Stimulated activated CD4-positive, alpha-beta T cell treated with anti-CD3 and anti-CD28 coated beads, Interleukin-15, amount 100 ng/mL, for 1 hour (primary cell): ENCODE results near the gene PHF14.

ENCODE experiments used
- DNase-seq, 2 donors: peaks; one replicate each; pipeline ENCODE4 v3.0.0-alpha.2; 2020; ENCODE audit warnings: low read depth in 1 of 2, low spot score in 1 of 2

Gene PHF14

DNA sequence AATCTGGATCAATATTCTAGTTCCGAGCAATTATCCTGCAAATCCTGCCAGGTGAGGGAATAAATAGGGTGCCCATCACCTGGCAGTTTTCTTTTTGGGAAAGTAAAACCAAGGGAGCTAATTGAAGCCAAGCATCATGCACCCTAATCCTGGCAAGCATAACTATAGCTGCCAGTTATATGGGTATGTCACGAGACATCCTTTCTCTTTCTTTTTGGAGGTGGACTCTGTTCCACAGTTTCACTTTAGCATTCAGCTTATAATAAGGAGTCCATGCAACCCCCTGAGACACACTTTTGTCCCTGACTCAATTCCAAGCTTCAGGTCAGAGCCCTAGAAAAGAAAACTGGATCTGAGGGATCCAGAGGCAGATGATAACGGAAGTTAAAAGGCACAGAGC lies 222.5 kb downstream of the PHF14 start:
- DNase-seq, result no peak

DNA sequence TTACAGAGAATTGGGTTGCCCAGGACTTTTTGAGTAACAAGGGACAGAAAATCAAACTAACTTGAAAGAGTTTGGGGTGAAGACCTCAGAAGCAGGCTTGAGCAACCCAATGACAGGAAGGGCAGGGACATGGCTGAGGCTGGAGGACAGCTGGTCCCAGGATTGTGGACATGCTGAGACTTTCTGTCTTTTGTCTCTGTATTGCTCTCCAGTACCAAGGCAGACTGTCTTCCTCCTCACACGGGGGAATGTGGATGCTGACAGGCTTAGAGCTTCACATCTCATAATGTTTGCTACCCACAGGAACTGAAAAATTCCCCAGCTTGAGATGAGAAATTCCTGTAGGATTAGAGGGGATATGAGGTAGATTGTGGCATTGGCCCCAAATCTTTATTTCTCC lies 229.6 kb downstream of the PHF14 start:
- DNase-seq, result no peak

DNA sequence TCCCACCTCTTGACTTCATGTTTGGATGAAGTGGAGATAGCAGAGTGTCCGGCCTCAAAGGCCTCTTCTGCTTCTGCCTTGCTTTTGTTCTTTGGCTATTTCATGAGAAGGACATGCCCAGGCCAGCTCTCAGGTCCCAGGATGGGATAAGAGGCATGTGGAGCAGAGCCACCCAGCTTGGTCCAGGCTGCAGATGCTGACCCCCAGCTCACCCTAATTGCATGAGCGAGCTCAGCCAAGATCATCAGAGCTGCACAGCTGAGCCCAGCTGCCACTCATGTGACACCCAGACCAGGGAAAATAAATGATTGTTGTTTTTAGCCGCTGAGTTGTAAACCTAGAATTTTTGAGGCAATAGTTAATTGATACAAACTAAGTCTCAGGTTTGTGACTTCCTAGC lies 230.0 kb downstream of the PHF14 start:
- DNase-seq, result no peak

DNA sequence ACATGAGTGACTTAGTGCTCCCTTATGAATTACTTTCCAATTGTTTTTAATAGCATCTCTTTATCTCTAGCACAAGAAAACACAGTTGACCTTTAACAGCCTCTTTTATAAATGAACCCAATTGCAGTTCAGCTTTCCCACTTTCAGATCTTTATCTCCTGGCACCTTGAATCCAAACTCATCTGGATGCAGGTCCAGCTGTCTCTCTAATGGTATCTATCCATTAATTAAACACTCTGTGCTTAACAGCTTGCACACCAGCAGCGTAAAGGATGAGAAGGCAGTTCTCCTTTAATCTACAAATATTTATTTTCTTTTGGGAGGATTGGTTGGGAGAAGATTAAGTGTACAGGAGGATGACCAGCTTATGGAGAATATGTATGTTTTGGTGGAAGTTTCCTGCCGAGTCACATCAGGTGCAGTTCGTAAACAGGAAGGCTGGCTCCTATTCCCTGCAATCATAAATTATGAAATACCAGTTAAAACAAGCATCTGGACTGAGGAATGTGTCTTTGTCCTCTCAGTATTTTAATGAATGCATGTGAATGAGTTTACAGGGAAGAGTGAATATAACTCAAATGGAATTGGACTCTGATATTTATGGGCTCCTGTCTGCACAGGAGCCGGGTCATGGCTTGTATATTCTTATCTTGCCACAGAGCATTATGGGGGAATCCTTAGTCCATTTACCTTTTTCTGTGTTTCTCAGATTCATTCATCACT lies 232.7 kb downstream of the PHF14 start:
- no peak for DNase-seq

DNA sequence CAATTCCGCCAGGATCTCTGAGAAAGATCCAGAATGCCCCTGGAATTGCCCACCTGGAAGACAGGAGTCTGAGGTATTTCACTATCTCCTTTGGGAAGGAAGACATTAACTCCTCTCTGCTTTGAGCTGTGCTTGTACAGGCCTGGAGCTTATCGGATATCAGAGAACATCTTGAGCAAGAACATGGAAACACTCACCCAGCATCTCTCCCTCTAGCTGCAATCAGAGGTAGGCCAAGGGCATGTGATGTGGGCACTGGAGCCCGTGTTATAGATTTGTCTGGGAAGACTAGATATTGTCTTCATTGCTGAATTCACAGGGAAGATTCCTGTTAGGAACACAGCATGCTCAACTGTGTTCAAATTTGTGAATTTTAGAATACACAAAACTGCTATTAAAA lies 233.9 kb downstream of the PHF14 start:
- DNase-seq, result no peak

DNA sequence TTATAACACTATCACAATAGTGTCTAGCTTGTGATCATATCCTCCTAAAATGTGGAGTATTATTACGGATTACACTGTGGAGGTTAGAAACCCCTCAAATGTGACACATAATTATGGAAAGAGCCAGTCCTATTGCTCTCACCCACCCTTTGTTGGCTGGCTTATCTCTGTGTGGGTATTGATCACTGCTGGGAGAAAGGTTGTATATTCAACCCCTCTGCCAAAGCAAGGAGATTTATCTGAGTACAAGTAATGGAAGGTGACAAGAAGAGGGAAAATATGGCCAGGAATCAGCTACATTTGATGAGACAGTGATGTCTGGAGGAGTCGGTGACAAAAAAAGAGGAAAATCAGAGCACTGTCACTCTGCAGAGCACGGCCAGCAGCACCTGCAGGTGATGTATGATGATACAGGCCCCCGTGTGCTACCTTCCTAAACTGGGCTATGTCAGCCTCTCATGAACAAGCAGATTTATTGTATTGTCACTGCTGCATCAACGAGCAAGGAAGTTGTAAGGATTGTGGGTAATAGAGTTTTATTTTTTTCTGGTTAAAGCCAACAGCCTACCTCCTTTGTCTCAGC lies 235.3 kb downstream of the PHF14 start:
- DNase-seq, result no peak

DNA sequence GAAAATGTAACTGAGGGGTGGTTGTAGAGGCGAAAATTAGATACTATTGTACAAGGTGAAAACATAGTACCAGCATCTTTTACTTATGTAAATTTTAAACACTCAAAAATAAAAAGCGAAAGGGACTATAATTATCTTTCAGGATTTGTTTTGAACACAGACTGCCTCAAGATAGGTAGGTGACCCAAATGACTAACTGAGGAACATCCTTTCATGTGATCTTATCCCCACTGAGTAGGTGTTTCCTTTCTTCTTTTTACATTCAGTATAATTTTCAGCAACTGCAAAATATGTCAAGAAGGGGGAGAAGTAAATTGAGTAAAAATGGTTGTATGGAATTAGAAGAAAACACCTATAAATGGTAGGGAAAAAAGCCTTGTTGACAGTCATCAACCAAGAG lies 236.7 kb downstream of the PHF14 start:
- no peak for DNase-seq

DNA sequence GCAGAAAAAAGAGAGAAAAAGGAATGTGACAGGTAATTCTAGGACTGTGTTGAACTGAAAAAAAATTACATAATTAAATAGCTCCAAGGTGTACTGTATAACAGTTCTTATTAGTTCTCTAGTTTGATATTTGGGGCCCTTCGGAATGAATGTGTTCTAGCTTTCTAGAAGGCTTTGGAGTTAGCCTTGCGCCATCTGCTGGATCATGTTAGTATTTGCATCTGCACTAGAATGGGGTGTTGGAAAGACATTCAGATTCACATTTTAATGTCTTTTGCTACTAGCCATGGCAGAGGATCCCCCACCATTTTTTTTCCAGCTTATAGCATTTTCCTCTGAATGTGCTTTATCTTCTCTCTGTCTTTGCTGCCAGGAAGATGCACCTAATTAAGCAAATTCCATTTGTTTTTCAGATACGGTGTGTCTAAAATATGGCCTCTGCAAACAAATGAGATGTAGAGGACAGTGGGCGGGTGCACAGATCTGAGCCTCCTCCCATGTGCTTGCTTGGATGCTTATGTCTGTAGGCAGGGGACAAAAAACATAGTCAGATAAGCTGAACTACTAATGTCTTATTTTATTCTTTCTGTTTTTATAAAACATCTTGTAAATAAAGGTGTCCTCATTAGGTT lies 238.5 kb downstream of the PHF14 start:
- DNase-seq, result no peak

DNA sequence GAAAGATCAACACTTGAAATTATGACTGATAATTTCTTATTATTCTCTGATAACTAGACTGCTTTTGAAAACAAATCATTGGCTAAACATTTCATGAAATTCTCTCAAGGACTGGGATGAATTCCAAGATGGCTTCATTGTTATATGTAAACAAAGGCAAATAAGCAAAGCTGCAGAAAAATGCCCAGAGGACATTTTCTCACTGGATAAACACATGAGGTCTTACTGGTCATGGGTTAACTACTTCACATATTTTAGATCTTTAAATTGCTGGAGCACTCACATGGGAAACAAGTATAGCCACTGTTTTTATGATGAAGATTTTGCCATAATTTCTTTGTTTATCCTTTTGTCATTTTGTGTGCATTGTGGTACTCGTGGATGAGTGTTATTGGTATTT lies 239.1 kb downstream of the PHF14 start:
- no peak for DNase-seq

DNA sequence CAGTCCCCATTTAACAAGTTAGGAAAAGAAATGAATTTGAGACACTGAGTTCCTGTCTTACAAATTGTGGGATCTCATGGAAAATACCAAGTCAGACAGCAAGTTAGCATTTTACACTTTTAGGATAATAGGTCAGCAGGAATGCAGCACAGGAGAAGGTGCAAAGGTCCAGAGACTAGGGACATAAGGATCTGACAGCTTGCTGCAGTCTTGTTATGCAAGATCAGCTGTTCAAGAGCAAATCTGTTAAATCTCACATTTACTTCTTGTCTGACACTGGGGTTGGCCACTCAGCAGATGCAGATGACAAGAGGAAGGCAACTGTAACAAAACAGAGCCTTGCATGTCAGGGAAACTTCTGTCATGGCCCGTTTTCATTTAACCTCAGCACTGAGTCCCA lies 239.6 kb downstream of the PHF14 start:
- DNase-seq, result no peak

DNA sequence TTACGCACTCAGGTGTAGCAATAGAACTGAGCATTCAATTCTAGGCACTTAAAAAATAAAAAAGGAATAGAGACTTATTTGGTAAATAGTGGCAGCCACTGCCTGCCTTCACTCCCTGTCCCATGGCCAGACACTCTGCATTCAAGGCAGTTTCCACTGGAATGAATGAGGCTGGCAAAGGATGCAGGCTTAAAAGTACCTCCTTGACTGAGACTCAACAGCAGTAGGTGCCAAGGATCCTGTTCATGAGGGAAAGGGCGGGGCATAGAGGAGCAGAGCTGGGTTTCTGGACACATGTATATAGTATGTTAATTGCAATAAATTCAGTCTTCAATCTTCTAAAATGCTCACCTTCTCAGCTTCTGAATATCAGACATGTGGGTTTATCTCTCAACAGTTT lies 242.6 kb downstream of the PHF14 start:
- DNase-seq, result no peak

DNA sequence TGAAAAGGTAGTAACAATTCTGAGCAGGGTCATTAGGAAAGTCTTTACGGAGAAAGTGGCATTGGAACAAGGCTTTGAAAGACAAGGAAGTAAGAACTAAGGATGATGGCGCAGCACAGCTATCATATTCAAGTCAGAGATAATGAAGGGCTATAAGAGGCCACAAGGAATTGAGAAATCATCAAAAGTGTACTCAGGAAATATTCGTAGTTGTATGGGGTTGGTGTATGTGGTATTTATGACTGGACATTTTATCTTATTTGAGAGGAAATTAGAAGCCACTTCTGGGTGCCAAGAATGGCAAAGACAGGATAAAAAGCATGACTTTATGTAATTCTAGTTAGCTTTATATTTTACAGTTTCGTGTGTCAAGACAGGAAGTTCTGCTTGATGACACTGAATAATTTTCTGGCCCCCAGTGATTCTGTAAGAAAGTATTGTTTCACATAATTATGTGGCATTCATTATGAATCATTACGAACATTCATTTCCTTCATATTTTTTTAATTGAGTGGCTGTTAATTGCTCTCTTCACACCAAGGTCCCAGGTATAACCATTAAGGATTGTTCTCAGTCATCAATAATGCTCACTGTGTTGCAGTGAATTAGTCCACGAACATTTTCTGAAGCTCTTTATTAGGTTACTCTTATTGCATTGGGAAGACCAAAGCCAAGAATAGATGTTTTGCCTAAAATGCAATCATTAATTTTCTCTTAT lies 244.3 kb downstream of the PHF14 start:
- no peak for DNase-seq
